Lung (tissue), 12 donors: ENCODE measurements around the gene MYL5. TPM values are rescaled to one million over a fixed set of nuclear protein-coding genes. Genes with fewer than 3 reads are reported as not detected.

ENCODE experiments used
- ATAC-seq: fragments of 200-7000 bp; cut with Tn5 transposase; one replicate; pipeline ENCODE4 v1.9.1; 2020; ENCODE audit warnings: moderate number of reproducible peaks; ENCODE audit not compliant: insufficient read depth, low FRiP score
- DNase-seq, 3 donors: peaks; one replicate each; pipeline ENCODE4 v3.0.0-alpha.2; 2013 to 2017
- H3K27ac ChIP-seq, 2 donors: one replicate each; pipeline ENCODE4 v1.5.1; 2013; ENCODE audit warnings: mild to moderate bottlenecking in 2 of 2, moderate library complexity in 2 of 2, control low read depth in 1 of 2, inconsistent platforms in 1 of 2, low read depth in 1 of 2, low read length in 1 of 2
- H3K27me3 ChIP-seq, 3 donors: one replicate each; pipeline ENCODE4 v1.5.1; 2013; ENCODE audit warnings: low read length in 2 of 3; ENCODE audit not compliant: control insufficient read depth in 3 of 3, insufficient read depth in 3 of 3
- H3K36me3 ChIP-seq, 4 donors: one replicate each; pipeline ENCODE4 v1.5.1; 2013; ENCODE audit warnings: low read length in 4 of 4, mild to moderate bottlenecking in 1 of 4, moderate library complexity in 1 of 4; ENCODE audit not compliant: control insufficient read depth in 4 of 4, insufficient read depth in 4 of 4
- H3K4me1 ChIP-seq, 5 donors: one replicate each; pipeline ENCODE4 v1.5.1; 2013; ENCODE audit warnings: low read length in 5 of 5, mild to moderate bottlenecking in 2 of 5, moderate library complexity in 1 of 5; ENCODE audit not compliant: control insufficient read depth in 5 of 5, insufficient read depth in 5 of 5
- H3K4me3 ChIP-seq: one replicate; pipeline ENCODE4 v1.5.1; 2013; ENCODE audit warnings: mild to moderate bottlenecking, control low read depth, moderate library complexity
- H3K9ac ChIP-seq, 2 donors: one replicate each; pipeline ENCODE4 v1.5.1; 2013; ENCODE audit warnings: low read length in 2 of 2, control low read depth in 1 of 2; ENCODE audit not compliant: insufficient read depth in 1 of 2
- H3K9me3 ChIP-seq, 4 donors: one replicate each; pipeline ENCODE4 v1.5.1; 2013; ENCODE audit warnings: low read length in 3 of 4, mild to moderate bottlenecking in 1 of 4, moderate library complexity in 1 of 4; ENCODE audit not compliant: control insufficient read depth in 4 of 4, insufficient read depth in 3 of 4
- WGBS, 2 donors: extraction: QIAGEN DNeasy Blood & Tissue Kit; methylation state at CpG; one replicate each; pipeline ENCODE4 v1.1.7; 2013; 5-methylcytosine and 5-hydroxymethylcytosine counted together
- polyA plus RNA-seq, 2 donors: library from polyadenylated mRNA; stranded (reverse); fragments of 200-250 nt; gene quantifications; one replicate each; pipeline ENCODE4 v1.2.1, GENCODE V29; 2013
- total RNA-seq, 2 donors: library from RNA; depleted of rRNA in 1 of 2; stranded (reverse); fragments of >200 nt in 1 of 2; gene quantifications; one replicate each; pipeline ENCODE4 v1.2.1, GENCODE V29; 2014 to 2021
- TF ChIP-seq, protein P1 (sequence below): IDR thresholded peaks from 2 replicates; pipeline ENCODE4 v1.5.1; 2012; ENCODE audit warnings: mild to moderate bottlenecking; ENCODE audit errors: control extremely low read depth, extremely low read depth
- donor health status: control.
- donor health status: control.
- donor health status: Bipolar disorder and iron deficiency.
- donor health status: healthy.
- donor health status: DM: yes; HTN: yes; CAD: no.

Gene MYL5
- total and polyA plus RNA-seq, 4 donors = 5.6 to 20.0 (median 10.5) TPM

DNA sequence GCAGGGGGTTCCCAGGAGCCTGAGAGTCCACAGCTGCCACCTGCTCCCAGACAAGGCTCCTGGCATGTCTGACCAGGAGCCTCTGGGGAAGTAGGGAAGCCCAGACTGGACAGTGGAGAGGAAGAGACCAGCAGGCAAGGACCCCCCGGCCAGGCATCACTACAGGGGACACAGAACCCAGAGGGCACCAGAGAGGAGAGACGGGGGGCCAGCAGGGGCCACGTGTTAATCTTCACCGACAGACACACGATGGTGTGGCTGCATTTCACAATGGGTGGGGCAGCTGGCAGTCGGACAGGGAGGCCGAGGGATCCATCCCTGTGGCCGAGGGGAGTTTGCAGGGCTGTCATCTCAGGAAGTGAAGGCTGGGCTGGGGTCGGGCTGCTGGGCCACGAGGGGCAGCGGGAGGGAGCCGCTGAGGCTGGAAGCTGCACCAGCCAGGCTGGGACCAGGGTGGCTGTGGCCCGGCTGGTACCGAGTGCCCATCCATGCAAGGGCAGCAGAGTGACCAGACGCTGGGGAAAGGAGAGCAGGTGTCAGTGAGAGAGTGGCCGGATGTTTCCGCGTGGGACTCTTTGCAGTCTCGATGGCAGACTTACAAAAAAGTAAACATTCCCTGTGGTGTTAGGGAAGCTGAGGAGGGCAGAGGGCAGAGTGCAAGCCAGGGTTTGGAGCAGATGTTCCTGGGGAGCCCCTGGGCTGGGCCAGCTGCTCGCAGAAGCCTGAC lies 44.3 kb upstream of the MYL5 start:
- H3K4me1 ChIP-seq = no peaks in the 10 kb centered on the region
- no peak for DNase-seq

DNA sequence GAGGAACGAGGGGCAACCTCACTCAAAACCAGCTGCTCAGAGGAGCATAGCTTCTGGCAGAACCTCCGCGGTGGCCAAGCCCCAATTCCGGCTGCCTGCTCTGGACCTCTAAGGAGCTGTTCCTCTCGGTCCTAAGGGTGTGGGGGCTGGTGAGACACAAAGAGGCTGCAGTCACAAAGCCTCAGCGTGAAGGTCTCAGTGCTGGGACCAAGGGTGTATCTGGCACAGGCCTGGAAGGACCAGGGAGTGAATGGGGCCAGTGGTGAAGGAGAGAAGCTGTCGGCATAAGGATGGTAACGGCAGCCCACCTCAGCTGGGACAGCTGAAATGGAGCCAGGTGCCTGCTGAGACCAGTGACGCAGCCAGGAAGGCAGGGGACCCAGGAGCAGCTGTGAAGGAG lies 43.7 kb upstream of the MYL5 start:
- ATAC-seq (no peak), DNase-seq (no peak)
- no peaks in the 10 kb centered on the region for H3K36me3 ChIP-seq
- H3K9ac ChIP-seq = no peak overlapping the region
- H3K27me3 ChIP-seq = peaks cover 0 to 3% (median 3%) of the 10 kb centered on the region in 3 donors
- H3K4me1 ChIP-seq = no peaks in the 10 kb centered on the region
- no peak overlapping the region for H3K4me3 ChIP-seq
- H3K9me3 ChIP-seq = peaks cover 0 to 16% (median 3%) of the 10 kb centered on the region in 4 donors
- TF ChIP-seq, protein P1, sequence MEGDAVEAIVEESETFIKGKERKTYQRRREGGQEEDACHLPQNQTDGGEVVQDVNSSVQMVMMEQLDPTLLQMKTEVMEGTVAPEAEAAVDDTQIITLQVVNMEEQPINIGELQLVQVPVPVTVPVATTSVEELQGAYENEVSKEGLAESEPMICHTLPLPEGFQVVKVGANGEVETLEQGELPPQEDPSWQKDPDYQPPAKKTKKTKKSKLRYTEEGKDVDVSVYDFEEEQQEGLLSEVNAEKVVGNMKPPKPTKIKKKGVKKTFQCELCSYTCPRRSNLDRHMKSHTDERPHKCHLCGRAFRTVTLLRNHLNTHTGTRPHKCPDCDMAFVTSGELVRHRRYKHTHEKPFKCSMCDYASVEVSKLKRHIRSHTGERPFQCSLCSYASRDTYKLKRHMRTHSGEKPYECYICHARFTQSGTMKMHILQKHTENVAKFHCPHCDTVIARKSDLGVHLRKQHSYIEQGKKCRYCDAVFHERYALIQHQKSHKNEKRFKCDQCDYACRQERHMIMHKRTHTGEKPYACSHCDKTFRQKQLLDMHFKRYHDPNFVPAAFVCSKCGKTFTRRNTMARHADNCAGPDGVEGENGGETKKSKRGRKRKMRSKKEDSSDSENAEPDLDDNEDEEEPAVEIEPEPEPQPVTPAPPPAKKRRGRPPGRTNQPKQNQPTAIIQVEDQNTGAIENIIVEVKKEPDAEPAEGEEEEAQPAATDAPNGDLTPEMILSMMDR = no peak
- WGBS, 2 donors = 72 to 80% methylated on average over 9 of the region's 9 CpGs
- no peak overlapping the region for H3K27ac ChIP-seq

More for the DNA sequence above, 44.3 kb upstream of the MYL5 start:
- TF ChIP-seq, protein P1 = no peak
- H3K9ac ChIP-seq = no peak overlapping the region
- no peak overlapping the region for H3K4me3 ChIP-seq
- peaks cover 0 to 3% (median 0%) of the 10 kb centered on the region in 3 donors for H3K27me3 ChIP-seq
- H3K36me3 ChIP-seq = no peaks in the 10 kb centered on the region
- 54 to 65% methylated on average over 20 of the region's 20 CpGs for WGBS, 2 donors
- no peak for ATAC-seq
- H3K9me3 ChIP-seq = peaks cover 0 to 14% (median 3%) of the 10 kb centered on the region in 4 donors
- H3K27ac ChIP-seq = no peak overlapping the region

DNA sequence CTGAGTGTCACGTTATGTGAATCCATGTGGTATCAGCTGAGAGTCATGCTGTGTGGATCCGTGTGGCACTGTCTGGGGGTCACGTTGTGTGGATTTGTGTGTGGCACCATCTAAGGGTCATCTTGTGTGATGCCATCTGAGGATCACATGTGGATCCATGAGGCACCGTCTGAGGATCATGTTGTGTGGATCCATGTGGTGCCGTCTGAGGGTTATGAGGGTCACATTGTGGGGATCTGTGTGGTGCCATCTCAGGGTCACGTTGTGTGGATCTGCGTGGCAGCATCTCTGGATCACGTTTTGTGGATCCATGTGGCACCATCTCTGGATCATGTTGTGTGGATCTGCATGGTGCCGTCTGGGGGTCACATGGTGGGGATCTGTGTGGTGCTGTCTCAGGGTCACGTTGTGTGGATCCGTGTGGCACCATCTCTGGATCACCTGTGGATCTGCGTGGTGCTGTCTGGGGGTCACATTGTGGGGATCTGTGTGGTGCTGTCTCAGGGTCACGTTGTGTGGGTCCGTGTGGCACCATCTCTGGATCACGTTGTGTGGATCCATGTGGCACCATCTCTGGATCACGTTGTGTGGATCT lies 42.0 kb upstream of the MYL5 start:
- Histone ChIP-seq H3K36me3 (no peaks in the 10 kb centered on the region), H3K9ac (no peak overlapping the region), H3K4me3 (no peak overlapping the region), H3K9me3 (peaks cover 0 to 16% (median 3%) of the 10 kb centered on the region in 4 donors), H3K27ac (no peak overlapping the region), H3K4me1 (no peaks in the 10 kb centered on the region), H3K27me3 (peaks cover 0 to 5% (median 3%) of the 10 kb centered on the region in 3 donors)
- no peak for ATAC-seq
- no peak for DNase-seq
- TF ChIP-seq, protein P1 = no peak
- 91 to 95% methylated on average over 16 of the region's 16 CpGs for WGBS, 2 donors
